K562 (cell line): ENCODE measurements around the gene DNAAF3. TPM values are rescaled to one million over a fixed set of nuclear protein-coding genes. Genes with fewer than 3 reads are reported as not detected.

Experiments used
- CEBPB ChIP-seq: fragments of 450-650 bp; IDR thresholded peaks from 2 replicates; pipeline ENCODE4 v1.6.1; 2016; ENCODE audit warnings: missing genetic modification characterization, missing compliant biosample characterization
- HNRNPH1 ChIP-seq: fragments of 200-400 bp; formaldehyde crosslinking; optimal IDR thresholded peaks from 2 replicates; pipeline ENCODE3; 2017; ENCODE audit warnings: low read depth, mild to moderate bottlenecking, low read length, moderate library complexity
- KDM4B ChIP-seq, 2 experiments: fragments of 450-650 bp in 1 of 2; sonication (generic) in 1 of 2; IDR thresholded peaks; 2 replicates each; pipeline ENCODE4 v1.6.1; 2016 to 2017; ENCODE audit warnings: borderline replicate concordance in 2 of 2, antibody characterized with exemption in 1 of 2, low read depth in 1 of 2, mild to moderate bottlenecking in 1 of 2
- SRSF1 ChIP-seq: fragments of 200-400 bp; formaldehyde crosslinking; IDR thresholded peaks from 2 replicates; pipeline ENCODE4 v1.6.1; 2017; ENCODE audit warnings: mild to moderate bottlenecking, low read depth, low read length, moderate library complexity
- ZC3H8 ChIP-seq: fragments of 450-650 bp; IDR thresholded peaks from 2 replicates; pipeline ENCODE4 v1.6.1; 2017
- ZNF431 ChIP-seq: sonication (generic); formaldehyde crosslinking; IDR thresholded peaks from 2 replicates; pipeline ENCODE4 v1.8.0; 2022; ENCODE audit warnings: mild to moderate bottlenecking, missing genetic modification reagents
- ZNF436 ChIP-seq: fragments of 250-450, 450-650 bp; sonication (Bioruptor Pico); formaldehyde crosslinking; IDR thresholded peaks from 2 replicates; pipeline ENCODE4 v1.7.0; 2020; ENCODE audit warnings: mild to moderate bottlenecking
- ZNF699 ChIP-seq: fragments of 250-450 bp; sonication (Bioruptor Pico); IDR thresholded peaks from 2 replicates; pipeline ENCODE4 v1.8.0; 2021; ENCODE audit warnings: mild to moderate bottlenecking, moderate library complexity; ENCODE audit not compliant: insufficient replicate concordance
- polyA plus RNA-seq, 8 experiments: library from polyadenylated mRNA; depleted of rRNA in 4 of 8; stranded (reverse) in 5 of 8; unstranded in 3 of 8; fragments of >200 nt; fragmentation: Nextera tagmentation in 2 of 8; fragmentation: Illumina TruSeq in 1 of 8; extraction: Ambion mirVana in 2 of 8; extraction: Trizol in 1 of 8; gene quantifications; 2 replicates each; pipeline versions ENCODE4 v1.2.1 to v1.2.3, GENCODE V29; 2011 to 2014; ENCODE audit warnings: inconsistent platforms in 1 of 8, missing spikeins in 1 of 8
- total RNA-seq, 7 experiments: library from RNA; depleted of rRNA in 6 of 7; stranded (reverse); fragments of >200 nt in 6 of 7; fragmentation: Illumina TruSeq in 2 of 7; extraction: Trizol in 2 of 7; gene quantifications; 2 replicates each; pipeline versions ENCODE4 v1.2.1 to v1.2.3, GENCODE V29; 2011 to 2021; ENCODE audit warnings: low replicate concordance in 1 of 7
- TF ChIP-seq, protein P1 (sequence below): fragments of 200-600 bp; sonication (generic); IDR thresholded peaks from one replicate; pipeline ENCODE4 v1.6.1; 2012; ENCODE audit warnings: mild to moderate bottlenecking, low read depth, low read length, inconsistent platforms
- TF ChIP-seq, protein P2 (sequence below): fragments of 250-450 bp; sonication (Bioruptor Pico); IDR thresholded peaks from 2 replicates; pipeline ENCODE4 v1.8.0; 2022; ENCODE audit warnings: moderate library complexity, mild to moderate bottlenecking, inconsistent platforms
- TF ChIP-seq, protein P3 (sequence below): sonication (generic); IDR thresholded peaks from 2 replicates; pipeline ENCODE4 v1.6.1; 2016

DNAAF3 gene
- total and polyA plus RNA-seq, 9 of the 15 experiments (the other 6 are each of a cell fraction or from before 2014, with no cell fraction given) = 21.6 to 61.5 (median 43.0) TPM

- TF ChIP-seq, protein P1, sequence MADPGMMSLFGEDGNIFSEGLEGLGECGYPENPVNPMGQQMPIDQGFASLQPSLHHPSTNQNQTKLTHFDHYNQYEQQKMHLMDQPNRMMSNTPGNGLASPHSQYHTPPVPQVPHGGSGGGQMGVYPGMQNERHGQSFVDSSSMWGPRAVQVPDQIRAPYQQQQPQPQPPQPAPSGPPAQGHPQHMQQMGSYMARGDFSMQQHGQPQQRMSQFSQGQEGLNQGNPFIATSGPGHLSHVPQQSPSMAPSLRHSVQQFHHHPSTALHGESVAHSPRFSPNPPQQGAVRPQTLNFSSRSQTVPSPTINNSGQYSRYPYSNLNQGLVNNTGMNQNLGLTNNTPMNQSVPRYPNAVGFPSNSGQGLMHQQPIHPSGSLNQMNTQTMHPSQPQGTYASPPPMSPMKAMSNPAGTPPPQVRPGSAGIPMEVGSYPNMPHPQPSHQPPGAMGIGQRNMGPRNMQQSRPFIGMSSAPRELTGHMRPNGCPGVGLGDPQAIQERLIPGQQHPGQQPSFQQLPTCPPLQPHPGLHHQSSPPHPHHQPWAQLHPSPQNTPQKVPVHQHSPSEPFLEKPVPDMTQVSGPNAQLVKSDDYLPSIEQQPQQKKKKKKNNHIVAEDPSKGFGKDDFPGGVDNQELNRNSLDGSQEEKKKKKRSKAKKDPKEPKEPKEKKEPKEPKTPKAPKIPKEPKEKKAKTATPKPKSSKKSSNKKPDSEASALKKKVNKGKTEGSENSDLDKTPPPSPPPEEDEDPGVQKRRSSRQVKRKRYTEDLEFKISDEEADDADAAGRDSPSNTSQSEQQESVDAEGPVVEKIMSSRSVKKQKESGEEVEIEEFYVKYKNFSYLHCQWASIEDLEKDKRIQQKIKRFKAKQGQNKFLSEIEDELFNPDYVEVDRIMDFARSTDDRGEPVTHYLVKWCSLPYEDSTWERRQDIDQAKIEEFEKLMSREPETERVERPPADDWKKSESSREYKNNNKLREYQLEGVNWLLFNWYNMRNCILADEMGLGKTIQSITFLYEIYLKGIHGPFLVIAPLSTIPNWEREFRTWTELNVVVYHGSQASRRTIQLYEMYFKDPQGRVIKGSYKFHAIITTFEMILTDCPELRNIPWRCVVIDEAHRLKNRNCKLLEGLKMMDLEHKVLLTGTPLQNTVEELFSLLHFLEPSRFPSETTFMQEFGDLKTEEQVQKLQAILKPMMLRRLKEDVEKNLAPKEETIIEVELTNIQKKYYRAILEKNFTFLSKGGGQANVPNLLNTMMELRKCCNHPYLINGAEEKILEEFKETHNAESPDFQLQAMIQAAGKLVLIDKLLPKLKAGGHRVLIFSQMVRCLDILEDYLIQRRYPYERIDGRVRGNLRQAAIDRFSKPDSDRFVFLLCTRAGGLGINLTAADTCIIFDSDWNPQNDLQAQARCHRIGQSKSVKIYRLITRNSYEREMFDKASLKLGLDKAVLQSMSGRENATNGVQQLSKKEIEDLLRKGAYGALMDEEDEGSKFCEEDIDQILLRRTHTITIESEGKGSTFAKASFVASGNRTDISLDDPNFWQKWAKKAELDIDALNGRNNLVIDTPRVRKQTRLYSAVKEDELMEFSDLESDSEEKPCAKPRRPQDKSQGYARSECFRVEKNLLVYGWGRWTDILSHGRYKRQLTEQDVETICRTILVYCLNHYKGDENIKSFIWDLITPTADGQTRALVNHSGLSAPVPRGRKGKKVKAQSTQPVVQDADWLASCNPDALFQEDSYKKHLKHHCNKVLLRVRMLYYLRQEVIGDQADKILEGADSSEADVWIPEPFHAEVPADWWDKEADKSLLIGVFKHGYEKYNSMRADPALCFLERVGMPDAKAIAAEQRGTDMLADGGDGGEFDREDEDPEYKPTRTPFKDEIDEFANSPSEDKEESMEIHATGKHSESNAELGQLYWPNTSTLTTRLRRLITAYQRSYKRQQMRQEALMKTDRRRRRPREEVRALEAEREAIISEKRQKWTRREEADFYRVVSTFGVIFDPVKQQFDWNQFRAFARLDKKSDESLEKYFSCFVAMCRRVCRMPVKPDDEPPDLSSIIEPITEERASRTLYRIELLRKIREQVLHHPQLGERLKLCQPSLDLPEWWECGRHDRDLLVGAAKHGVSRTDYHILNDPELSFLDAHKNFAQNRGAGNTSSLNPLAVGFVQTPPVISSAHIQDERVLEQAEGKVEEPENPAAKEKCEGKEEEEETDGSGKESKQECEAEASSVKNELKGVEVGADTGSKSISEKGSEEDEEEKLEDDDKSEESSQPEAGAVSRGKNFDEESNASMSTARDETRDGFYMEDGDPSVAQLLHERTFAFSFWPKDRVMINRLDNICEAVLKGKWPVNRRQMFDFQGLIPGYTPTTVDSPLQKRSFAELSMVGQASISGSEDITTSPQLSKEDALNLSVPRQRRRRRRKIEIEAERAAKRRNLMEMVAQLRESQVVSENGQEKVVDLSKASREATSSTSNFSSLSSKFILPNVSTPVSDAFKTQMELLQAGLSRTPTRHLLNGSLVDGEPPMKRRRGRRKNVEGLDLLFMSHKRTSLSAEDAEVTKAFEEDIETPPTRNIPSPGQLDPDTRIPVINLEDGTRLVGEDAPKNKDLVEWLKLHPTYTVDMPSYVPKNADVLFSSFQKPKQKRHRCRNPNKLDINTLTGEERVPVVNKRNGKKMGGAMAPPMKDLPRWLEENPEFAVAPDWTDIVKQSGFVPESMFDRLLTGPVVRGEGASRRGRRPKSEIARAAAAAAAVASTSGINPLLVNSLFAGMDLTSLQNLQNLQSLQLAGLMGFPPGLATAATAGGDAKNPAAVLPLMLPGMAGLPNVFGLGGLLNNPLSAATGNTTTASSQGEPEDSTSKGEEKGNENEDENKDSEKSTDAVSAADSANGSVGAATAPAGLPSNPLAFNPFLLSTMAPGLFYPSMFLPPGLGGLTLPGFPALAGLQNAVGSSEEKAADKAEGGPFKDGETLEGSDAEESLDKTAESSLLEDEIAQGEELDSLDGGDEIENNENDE = no peak
- TF ChIP-seq ZNF699 (CRISPR knock-in tag) = no peak
- no peak for TF ChIP-seq ZNF431
- no peak for TF ChIP-seq ZNF436 (CRISPR knock-in tag)
- no peak for TF ChIP-seq HNRNPH1
- TF ChIP-seq, protein P2, sequence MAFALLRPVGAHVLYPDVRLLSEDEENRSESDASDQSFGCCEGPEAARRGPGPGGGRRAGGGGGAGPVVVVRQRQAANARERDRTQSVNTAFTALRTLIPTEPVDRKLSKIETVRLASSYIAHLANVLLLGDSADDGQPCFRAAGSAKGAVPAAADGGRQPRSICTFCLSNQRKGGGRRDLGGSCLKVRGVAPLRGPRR (CRISPR knock-in tag) = no peak
- no peak for TF ChIP-seq CEBPB (tag)
- TF ChIP-seq SRSF1 = no peak
- TF ChIP-seq ZC3H8 = no peak
- TF ChIP-seq KDM4B (IDR thresholded peaks at IDR 0.05; ENCODE audit: borderline replicate concordance in 2 of 2, low read depth in 1 of 2) = no peak
- TF ChIP-seq, protein P3, sequence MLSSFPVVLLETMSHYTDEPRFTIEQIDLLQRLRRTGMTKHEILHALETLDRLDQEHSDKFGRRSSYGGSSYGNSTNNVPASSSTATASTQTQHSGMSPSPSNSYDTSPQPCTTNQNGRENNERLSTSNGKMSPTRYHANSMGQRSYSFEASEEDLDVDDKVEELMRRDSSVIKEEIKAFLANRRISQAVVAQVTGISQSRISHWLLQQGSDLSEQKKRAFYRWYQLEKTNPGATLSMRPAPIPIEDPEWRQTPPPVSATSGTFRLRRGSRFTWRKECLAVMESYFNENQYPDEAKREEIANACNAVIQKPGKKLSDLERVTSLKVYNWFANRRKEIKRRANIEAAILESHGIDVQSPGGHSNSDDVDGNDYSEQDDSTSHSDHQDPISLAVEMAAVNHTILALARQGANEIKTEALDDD = no peak
Measured at GRCh38 chr19:55193481-55193880, 27.1 kb upstream of the DNAAF3 start (continued).
